ENCODE measurements around the gene XXYLT1.

DNA sequence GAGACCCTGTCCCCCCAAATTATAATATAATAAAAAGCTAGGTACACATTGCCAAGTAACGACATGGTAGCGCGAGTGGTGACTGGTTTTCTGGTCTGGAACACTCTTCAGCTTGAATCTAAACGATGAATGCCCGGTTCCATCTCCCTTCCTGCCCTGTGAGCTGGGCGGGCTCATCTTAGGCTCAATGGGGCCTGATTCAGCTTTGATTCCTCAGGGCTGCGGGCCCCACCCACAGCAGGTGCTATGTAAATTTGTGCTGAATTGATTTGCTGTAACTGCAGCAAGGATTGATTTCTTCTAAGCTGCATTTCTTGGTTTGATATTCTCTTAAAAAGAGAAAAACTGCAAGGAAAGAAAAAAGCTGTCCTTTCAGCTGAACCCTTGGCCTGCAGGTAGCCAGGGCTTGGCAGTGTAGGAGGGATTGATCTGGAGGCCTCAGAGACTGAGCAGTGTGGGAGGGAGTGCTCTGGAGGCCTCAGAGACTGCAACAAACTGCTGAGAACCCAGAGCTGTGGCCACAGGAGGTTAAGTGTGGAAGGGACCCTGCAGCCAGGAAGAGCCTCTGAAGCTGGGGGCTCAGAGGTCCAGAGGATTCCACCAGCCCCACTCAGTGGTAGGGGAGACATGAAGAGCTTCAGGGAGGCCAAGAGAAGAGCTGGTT is 231.6 kb downstream of the XXYLT1 start:
- TF ChIP-seq, protein P1, sequence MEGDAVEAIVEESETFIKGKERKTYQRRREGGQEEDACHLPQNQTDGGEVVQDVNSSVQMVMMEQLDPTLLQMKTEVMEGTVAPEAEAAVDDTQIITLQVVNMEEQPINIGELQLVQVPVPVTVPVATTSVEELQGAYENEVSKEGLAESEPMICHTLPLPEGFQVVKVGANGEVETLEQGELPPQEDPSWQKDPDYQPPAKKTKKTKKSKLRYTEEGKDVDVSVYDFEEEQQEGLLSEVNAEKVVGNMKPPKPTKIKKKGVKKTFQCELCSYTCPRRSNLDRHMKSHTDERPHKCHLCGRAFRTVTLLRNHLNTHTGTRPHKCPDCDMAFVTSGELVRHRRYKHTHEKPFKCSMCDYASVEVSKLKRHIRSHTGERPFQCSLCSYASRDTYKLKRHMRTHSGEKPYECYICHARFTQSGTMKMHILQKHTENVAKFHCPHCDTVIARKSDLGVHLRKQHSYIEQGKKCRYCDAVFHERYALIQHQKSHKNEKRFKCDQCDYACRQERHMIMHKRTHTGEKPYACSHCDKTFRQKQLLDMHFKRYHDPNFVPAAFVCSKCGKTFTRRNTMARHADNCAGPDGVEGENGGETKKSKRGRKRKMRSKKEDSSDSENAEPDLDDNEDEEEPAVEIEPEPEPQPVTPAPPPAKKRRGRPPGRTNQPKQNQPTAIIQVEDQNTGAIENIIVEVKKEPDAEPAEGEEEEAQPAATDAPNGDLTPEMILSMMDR (IDR thresholded peaks at IDR 0.05; ENCODE audit: insufficient read depth, low read length, poor library complexity, severe bottlenecking), result no peak
- no peak for TF ChIP-seq EZH2phosphoT487 (conservative IDR thresholded peaks at IDR 0.05; ENCODE audit: low read length)

Measured in SU-DHL-6 (cell line).